M059J (cell line): ENCODE data around the gene GRAP2. TPM values are rescaled to one million over a fixed set of nuclear protein-coding genes. Genes with fewer than 3 reads are reported as not detected.
"Not testable (repeated sequence)": the region's sequence is repeated elsewhere in the genome, so short reads cannot be mapped to it uniquely, and the experiment has no call there.

Experiments used
- DNase-seq: peaks from one replicate; pipeline ENCODE4 v3.0.0-alpha.2; 2012; ENCODE audit warnings: low read depth
- total RNA-seq: library from RNA; depleted of rRNA; stranded (reverse); fragments of >200 nt; shearing (Covaris generic); gene quantifications from 2 replicates; pipeline ENCODE4 v1.2.3, GENCODE V29; 2014

Gene GRAP2
- total RNA-seq, 1 experiment from 2014 or later = 0.15 TPM

DNA sequence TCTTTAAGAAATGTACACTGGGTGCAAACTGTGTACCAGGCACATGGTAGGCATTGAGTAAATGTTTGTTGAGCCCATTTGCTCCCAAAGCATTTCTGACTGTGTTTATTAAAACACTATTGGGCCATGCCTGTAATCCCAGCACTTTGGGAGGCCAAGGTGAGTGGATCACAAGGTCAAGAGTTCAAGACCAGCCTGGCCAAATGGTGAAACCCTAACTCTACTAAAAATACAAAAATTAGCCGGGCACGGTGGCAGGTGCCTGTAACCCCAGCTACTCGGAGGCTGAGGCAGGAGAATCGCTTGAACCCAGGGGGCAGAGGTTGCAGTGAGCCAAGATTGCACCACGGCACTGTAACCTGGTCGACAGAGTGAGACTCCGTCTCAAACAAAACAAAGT, 92.0 kb downstream of the GRAP2 start:
- DNase-seq = not testable (repeated sequence)

DNA sequence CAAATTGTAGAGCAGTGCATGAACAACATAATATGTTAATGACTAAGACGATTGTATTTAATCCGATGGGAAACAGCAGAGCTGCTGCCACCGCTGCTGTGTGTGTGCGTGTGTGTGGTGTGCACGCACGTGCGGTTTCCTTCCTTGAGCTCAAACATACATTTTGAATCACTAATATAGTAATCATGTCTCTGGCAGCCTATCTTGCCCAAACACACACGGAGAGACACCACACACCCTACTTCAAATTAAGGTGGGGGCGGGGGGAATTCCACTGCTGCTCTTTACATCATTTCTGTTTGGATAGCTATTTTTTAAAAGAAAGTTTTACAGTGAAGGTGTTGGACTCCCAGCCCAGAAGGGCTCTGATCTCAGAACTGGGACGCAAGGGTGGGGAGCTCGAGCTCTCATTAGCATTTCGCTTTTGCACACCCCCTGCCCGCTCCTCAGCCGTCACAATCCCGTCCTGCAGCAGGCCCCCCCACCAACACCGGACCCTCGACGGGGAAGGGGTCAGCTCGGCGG, 93.2 kb downstream of the GRAP2 start:
- no peak for DNase-seq

DNA sequence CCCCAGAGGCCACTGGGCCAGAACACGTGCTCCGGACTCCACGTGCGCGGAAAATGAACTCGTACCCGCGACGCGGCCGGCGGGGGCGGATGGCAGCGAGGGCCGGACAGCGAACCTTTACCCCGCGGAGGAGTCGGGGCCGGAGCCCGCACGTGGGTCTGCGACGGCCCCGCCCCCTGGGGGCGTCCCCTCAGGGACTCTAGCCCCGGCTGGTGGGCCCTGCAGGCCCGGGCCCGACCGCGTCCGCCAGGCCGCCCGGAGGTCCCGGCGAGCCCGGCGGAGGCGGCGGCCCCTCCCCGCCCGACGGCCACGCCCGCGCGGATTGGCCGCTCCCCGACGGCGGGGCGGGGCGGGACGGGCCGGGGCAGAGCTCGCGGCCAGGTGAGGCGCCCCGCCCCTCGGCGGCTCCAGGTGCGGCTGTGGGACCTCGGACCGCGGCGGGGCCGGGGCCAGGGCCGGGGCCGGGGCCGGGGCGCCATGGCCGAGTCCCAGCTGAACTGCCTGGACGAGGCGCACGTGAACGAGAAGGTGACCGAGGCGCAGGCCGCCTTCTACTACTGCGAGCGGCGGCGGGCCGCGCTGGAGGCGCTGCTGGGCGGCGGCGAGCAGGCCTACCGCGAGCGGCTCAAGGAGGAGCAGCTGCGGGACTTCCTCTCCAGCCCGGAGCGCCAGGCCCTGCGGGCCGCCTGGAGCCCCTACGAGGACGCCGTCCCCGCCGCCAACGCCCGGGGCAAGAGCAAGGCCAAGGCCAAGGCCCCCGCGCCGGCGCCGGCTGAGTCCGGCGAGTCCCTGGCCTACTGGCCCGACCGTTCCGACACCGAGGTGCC, 93.9 kb downstream of the GRAP2 start, which contains the start of gene FAM83F:
Gene FAM83F, plus strand, starts transcription at position 389 of the 827 bp plus-strand sequence. Its CDS starts 89 bp downstream, at position 478.
- no peak for DNase-seq

DNA sequence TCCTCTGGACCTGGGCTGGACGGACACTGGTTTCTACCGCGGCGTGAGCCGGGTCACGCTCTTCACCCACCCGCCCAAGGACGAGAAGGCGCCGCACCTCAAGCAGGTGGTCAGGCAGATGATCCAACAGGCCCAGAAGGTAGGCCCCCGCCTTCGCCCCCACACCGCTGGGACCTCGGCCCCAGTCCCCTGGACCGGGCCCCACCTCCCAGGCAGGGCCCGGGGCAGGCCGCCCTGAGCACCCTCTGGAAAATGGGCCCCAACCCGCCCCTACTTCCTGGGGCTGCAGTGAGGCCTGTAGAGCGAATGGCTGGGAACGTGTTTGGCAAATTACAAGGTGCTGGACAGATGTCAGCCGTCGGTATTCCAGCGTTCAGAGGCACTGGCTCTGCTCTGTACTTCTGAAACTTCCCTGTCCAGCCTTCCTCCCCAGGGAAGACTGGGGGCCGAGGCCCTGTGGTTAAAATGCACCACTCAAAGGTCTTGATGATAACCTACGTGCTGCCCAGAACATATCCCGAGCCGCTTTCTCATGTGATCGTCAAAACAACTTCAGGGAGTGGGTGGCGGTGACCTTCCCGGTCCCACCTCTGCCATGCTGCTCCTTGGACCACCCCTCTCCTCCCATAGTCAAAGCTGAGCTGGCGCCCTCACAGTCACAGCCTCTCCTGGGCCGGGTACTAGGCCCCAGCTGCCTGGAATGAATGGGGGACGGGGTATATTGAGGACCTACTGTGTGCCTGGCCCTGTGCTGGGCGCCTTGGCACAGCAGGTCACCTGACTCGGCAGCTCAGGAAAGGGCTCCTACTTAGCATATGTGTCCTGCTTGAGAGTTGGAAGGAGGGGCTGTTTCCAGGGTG, 94.7 kb downstream of the GRAP2 start:
- DNase-seq = no peak

DNA sequence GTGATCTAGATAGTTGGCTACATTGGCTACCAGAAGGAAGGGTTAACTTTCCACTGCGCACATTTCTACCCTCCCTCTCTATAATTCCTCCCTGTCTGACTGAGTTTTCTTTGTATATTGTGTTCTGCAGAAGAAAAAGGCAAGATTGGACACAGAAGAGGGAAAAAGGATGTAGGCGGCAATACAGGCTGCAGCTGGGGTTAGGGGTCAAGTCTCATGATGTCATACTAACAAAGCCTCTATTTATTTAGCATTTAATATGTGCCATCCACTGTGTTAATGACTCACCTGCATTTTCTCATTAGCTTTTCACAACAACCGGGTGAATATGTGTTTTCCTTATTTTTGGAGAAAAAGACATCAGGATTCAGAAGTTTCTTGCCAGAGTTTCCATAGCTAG, 95.8 kb downstream of the GRAP2 start:
- no peak for DNase-seq

DNA sequence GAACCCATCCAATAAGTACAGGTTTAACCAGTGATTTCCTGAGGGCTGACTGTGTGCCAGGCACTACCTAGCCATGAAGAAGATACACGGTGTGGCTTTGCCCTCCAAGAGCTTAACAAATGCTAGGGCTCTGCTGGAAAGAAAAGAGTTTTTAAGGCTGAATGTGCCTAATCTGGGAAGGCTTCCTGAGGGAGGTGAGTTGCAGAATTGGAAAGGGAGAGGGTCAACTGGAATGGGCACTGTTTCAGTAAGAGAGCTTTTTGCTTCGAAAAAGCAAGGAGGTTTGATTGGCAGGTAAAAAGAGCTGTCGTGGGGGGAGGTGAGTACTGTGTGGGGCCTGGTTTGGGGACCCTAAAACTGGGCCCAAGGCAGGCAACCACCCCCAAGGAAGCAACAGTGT, 96.5 kb downstream of the GRAP2 start:
- DNase-seq = no peak

DNA sequence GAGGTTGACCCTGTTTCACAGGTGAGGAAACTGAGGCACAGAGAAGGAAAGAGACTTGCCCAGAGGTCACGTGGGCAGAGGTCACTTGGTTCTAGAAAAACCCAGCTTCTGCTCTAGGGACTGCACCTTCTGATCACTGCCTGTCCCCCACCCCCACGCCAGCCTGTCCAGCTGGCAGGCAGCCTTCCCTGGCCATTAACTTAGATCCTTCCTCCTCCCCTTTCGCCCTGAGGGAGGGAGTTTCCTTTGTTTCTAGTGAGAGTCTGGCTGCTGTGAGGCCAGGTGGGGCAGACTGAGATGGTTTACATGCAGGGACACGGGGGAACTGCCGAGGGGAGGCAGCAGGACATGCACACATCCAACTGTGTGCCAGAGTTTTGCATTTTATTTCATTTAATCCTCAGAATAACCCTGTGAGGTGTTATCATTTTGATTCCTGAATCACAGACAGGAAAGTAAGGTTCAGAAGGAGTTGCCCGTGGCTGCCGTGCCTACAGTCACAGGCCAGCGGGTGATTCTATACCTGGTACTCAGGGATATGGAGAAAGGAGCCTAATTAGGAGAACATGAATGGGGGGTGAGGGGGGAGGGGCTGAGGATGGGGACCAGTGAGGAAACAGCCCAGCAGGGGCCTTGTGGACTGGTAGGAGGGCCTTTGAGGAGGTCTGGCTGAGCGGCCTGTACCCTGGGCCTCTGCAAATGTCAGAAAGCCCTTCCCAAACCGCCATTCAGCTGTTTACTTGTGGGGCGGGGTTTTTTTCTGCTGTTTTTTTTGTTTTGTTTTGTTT, 97.2 kb downstream of the GRAP2 start:
- DNase-seq = peak; percentile 84

DNA sequence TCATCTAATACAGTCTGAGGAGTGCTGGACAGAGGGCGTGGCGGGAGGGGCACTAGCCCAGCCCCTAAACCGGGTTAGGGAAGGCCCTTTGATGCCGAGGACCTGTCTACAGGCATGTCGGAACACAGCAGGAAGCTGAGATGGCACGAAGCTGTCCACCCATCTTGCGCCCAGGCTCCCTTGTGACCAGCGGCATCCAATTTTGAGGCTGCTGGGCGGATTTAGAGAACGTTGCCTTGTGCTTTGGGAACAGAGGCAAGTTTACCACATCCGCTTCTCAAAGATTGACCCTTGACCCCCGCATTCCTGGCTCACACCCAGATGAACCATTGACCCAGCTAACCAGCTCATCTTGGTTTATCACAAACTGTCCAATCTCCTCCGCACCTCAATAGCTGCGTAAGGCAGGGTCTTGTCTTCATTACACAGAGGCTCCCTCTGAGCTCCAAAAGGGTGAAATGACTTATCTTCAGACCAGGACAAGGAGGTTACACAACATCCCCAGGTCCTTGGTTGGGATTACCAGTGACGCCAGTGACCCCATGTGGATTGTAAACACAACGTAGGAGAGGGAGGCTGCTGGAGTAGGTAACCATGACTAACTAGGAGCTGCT, 98.4 kb downstream of the GRAP2 start:
- DNase-seq = peak; percentile 82

DNA sequence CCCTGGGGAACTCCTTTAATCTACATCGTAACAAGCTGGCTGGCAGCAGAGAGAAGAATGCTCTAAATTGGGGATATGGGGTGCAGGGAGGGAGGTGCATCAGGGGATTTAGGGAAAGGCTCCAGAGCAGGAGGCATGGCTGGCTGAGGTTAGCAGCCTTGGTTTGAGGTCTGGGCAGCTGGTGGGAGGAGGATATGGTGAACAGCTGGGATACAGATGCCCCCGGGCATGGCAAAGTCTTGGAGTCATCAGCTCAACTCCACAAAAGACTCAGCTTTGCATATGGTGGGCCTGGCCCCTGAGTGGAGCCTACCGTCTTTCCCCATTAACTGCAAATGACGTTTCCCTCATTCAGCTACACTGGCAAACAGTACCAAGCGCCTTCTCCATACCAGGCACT, 99.3 kb downstream of the GRAP2 start:
- DNase-seq = no peak

DNA sequence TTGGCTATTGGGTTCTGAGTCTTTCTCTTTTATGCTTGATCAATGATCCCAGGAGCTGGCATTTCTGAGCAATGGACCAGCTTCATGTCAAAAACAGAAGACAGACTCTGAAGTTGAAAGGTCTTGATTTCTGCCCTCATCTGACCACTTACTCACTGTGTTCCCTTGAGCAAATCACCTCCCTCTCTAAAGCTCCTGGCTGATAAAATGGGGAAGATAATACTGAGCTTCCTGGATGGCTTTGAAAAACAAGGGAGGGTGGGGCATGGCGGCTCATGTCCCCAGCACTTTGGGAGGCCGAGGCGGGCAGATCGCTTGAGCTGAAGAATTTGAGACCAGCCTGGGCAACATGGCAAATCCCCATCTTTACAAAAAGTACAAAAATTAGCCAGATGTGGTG, 100.2 kb downstream of the GRAP2 start:
- no peak for DNase-seq

DNA sequence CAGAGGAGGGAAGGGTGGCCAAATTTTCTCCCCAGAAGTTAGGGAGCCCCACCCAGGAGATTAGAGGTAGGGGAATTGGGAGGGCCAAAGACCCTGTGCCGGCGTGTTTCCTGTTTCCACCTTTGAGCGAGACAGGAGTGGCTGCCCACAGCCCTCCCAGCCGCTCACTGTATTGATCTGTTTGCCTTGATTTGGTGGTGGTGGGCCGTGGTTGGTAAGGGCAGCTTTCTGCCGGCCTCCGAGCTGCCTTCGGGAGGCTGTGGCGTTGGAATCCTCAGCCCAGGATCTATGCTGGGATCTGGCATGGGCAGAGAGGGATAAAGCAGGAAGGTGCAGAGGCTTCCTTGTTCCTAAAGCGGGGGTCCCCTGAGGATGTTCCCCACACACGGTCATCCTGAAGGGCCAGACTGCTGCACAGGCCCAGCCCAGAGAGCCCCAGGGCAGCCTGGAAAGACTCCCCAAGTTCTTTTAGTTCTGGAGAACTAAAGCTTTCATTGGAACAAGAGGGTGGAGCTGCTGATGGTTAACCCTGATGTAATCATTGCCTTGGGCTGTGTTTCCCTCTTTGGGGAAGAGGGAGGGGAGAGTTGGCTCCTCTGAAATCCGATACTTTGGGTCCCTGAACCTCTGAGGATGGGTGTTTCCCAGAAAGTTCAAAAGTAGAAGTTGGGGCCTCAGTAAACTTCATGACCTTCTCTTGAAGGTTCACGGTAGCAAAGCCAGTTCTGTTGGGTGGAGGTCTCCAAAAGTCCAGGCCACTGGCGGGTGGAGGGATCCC, 101.1 kb downstream of the GRAP2 start:
- DNase-seq = peak; percentile 54

DNA sequence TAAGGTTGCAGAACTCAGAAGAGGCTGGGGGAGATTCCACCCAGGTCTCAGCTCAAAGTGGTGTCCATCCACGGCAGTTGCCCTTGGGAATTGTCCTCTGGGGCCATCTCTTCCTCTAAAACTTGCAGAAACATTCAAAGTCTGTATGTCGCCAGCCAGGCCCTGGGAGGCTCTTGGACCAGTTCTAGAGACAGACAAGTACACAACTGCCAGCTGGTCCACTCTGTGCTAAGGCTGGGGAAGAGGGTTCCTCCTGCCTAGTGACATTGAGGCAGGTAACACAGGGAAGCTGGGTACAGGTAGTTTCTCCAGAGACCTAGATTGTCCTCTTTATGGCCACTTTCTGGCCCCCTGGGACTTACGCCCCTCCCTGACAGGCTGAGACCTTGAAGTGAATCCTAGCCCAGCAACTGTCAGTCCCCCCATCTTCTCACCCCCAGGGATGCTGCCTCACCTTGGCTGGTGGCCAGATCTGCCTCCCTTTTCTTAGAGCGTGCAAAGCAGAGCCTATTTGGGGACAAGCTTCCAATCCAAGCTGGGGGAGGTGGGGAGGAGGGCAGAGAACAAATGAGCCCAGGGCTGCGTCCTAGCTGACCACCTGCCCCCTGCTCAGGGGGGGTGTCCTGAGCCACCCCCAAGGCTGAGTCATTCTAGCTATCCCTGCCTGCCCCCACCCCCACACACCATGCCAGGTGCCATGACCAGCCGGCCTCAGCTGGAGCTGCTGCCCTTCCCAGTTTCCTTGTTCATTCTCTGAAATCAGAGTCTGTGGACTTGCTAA, 102.2 kb downstream of the GRAP2 start:
- DNase-seq = no peak

DNA sequence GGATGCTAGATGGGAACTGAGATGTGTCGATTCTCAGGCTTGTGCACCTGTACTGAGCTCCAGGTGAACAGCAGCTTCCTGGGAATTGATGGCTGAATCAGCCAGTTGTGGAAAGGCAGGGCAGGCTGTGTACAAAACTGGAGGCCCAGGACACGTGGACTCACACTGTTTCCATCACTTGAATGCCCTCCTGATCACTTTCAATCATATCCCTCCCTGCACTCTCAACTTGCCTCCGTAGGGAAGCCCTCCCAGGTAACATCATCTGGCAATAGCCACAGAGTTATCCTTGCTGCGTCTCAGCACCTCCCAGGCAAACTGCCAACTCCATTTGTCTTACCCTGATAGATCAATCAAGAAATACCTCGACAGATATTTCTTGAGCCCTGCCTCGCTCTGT, 104.0 kb downstream of the GRAP2 start:
- DNase-seq = no peak

DNA sequence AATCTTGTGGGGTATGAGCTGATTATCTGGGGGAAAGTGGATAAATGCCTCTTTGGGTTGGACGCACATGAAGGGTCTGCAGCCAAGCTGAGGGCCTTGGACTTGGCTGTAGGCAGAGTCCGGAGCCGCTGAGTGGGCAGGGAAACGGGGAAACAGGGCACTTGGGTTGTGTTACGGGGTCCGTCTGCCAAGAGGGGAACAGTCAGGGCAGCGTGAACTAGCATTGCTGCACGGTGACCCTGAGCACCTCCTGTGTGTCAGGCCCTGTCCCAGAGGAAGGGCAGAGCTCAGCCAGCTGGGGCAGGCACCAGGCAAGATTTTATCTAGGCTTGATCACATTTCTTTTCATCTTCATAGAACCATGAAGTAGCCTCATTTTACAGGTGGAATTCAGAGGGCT, 105.8 kb downstream of the GRAP2 start:
- DNase-seq = no peak

DNA sequence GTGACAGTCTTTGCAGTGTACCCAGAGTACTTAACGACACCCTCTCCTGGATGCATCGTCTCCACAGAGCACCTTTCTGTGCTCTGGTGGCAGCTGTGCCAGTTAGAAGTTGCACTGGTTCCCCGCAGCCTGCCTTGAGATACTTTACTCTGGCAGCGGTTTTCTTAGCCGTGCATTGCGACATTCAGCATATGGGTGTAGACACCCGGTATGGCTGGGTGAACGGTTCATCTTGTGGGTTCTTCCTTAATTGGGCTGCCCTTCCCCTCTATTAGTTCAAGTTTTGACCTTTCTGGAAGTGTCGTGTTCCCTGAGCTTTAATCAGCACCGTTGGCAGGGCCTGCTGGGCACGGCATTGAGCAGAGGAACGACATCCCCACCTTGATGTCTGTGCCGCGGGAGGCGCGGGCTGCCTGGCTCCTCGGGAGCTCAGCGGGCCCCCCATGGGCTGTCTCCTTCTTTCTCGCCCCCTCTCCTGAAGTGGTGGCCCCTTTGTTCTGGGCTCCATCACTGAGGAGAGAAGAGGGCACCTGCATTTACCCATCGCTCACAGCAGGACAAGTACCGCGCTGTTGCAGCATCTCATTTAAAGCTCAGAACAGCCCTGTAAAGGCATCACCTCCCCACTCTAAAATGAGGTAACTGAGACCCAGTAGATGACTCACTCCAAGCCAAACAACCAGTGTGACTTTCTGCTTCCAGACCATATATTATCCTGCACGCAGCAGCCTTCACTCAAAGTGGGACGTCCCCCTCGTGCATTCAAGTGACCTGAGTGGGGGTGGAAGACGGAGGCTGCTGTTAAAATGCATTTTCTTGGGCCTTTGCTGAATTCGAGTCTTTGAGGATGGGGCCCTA, 107.2 kb downstream of the GRAP2 start:
- no peak for DNase-seq

DNA sequence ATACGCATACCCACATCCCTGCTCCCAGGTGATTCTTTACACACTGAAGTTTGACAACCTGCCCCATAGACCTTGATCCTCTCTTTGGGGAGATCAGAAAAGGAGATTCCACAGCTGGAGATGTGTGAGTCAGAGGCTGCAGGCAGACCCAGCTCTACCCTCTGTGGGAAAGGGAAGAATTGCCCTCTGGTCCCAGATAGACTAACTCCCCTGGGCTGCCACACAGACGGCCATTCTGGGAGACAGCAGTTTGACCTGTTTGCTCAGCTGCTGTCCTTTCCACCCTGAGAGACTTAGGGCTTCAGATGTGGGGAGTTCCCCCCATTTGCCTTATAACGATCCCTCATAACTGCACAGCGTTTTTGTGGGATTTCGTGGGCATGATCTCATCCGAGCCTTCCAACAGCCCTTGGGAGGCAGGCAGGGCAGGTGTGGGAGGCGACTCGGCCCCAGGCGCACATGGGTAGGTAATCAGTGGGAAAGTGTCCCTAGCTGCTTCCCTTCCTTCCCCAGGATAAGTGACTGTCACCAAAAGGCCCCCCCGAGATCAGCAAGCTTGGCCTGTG, 107.9 kb downstream of the GRAP2 start:
- DNase-seq = peak; percentile 32

DNA sequence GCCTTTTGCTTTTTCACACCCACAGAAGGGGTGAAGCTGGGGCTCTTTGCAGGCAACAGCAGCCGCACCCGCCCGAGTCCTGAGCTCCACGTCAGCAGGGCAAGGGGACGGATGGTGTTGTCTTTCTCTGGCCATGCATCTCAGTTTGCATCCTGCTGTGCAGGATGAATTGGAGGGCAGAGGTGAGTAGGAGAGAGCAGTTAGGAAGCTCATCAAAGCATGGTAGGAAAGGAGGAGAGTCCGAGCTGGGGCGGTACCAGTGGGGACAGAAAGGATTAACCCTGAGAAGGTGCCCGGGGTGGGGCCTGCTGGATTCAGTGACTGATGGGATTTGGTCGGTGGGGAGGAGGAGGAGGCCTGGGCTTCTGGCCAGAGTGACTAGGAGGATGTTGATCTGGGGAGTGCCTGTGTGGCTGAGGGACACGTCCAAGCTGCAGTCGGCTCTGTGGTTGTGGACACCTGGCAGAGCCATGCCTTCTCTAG, 108.4 kb downstream of the GRAP2 start:
- DNase-seq = peak; percentile 33

DNA sequence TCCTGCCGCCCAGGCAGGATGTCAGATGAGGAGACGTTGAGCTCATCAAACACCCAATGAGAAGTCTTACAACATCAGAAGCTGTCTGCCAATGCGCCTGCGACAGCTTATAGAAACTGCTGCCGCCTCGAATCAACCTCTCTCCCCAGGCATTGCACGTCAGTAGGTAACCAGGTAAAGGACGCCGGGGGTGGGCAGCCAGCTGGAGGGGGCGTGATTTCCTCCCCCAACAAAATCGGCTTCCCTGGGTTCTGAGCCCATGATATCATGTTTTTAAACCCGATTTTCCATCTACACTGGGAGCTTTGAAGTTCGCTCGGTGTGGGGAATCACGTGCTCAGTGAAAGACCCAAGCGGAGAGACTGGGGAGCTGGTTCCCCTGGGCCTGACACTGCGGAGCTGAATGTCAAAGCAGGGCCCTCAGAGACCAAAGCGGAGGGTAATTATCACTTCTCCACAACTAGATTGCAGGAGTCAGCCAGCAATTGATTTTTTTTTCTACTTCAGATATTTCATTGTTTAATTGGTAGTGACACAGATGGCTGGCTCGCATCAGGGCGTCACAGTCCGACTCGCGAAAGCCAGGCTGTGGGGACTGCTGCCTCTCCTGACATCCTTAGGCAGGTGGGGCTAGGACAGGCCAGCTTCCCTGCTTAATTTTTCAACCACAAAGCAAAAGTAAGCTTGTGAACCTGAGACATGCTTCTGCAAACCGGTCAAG, 109.2 kb downstream of the GRAP2 start:
- DNase-seq = no peak
